Eye (tissue), 1 donor: Measurements from ENCODE around the gene ADPRM.
"Not testable (repeated sequence)": the region's sequence is repeated elsewhere in the genome, so short reads cannot be mapped to it uniquely, and the experiment has no call there.

Experiments used
- DNase-seq: peaks from one replicate; pipeline ENCODE4 v3.0.0-alpha.2; 2015

Gene ADPRM

DNA sequence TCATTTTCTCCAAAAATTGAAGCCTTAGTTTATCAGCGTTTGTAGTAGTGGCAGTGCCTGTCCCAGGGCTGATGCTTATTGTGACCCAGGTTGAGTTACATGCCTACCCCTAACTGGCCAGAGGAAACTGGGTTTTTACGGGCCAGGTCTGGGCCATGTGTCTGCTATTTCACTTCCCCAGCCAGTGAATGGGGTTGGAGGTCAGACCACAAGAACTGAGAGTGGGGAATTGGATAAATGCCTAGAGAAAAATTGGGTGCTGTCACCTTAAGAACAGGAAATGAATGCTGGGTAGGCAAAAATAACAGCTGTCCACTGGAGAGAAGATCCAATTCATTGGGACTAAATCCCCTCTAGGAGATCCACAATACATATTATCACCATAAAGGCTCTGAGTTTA is 5.2 kb downstream of the ADPRM start:
- DNase-seq, result peak; percentile 7

DNA sequence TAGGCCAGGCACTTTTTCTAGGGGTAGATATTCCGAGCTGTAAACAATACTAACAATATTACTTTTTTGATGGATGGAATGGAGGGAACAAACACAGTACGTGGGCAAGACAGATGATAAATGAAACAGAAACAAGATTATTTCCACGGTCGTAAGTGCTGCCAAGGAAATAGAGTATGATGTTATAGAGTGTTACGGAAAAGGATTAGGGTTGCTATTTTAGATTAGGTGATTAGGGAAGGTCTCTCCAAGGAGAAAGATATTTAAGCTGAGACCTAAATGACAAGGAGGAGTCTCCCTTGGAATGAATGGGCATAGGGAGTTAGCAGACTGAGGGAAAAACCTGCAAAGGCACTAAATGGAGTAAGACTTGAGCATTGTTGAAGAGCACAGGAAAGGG is 8.3 kb downstream of the ADPRM start:
- DNase-seq, result no peak

DNA sequence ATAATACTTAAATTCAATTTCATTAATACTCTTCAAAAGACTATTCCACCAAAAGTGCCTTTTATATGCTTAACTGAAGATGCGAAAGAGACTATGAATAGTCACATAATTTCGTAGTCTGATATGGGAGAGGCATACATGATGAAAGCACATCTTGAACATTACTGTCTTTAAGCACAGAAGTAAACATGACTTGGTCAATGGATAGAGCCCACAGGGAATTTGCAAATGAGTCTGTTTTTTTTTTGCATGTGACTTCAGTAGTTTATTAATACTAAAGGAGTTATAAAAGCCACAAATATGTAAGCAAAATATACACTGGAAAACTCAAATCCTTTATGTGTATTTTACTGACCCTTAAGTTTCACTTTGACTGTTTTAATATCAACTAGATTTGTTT is 15.9 kb downstream of the ADPRM start:
- no peak for DNase-seq

- DNase-seq, result no peak
Observed at GRCh38 chr17:10716218-10716617, 18.8 kb downstream of the ADPRM start.

DNA sequence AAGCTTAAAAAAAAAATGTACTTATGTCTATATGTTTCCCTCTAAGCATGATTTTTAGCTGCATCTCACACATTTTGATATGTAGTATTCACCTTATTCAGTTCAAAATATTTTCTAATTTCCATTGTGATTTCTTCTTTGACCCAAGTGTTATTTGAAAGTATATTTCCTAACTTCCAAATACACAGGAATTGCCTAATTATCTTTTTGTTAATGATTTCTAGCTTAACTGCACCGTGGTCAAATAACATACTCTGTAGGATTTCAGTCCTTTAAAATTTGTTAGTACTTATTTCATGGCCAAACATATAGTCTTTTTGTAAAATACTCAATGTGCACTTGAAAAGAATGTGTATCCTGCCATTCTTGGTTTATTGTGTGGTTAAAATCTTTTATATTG is 21.2 kb downstream of the ADPRM start:
- no peak for DNase-seq

DNA sequence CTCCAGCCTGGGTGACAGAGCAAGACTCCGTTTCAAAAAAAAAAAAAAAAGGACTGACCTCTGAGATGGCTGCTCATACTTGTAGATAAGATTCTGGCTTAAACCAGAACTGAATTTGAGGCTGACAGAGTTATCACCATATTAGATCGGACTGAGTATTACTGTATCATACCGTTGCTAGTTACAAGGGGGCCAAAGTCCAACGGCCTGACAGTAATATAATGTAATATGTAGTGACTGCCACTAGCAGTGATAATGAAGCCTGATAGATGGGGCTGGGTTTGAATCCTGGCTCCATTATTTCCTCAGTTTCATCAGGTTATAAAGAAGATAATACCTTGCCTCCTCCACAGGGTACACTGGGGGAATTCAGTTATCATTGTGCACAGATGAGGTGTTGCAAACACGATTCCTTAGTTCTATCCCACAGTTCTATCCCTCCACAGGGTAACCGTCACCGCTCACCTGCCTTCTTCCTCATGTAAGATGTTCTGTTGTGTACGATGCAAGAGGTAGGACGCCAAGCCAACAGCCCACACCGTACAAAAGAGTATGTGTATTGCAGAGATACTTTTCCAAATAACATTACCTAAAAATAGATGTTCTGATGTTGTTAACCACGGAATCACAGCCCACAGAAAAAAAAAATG is 27.3 kb downstream of the ADPRM start:
- no peak for DNase-seq

DNA sequence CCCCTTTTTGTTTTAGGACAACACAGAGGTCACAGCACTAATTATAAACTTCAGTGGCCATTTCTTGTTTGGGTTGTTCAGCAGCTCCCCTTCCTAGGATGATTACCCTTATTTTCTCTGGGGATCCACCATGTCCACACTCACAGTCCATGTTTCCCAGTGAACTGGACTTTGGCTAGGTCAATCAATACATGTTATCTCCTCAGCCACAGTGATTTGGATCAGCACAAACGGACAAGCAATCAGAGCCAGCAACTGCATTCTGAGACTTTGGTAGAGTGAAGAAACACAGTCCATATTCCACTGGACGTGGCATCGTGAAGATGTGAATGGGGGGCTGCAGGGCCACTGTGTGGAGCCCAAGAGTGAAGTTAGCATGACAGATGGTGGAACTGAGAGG is 27.9 kb downstream of the ADPRM start:
- DNase-seq, result no peak

GRCh38 chr17:10726196-10726595 is 28.8 kb downstream of the ADPRM start:
- no peak for DNase-seq

DNA sequence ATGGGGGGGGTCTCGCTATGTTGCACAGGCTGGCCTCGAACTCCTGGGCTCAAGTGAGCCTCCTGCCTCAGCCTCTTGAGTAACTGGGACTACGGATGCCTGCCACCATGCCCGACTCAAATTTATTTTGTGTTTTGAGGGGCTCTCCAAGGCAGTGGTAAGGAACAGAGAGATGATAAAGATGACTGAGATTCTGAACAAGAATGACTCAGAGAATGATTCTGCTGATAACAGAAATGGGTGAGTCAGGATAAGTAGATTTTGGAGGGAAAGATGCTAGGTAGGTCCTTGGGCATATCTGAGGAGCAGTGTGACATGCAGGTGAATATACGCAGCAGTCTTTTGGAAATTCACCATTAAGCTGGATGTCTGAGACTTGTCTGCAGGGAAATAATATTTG is 29.8 kb downstream of the ADPRM start:
- no peak for DNase-seq

- no peak for DNase-seq
Observed at GRCh38 chr17:10728331-10728892, 31.0 kb downstream of the ADPRM start.

DNA sequence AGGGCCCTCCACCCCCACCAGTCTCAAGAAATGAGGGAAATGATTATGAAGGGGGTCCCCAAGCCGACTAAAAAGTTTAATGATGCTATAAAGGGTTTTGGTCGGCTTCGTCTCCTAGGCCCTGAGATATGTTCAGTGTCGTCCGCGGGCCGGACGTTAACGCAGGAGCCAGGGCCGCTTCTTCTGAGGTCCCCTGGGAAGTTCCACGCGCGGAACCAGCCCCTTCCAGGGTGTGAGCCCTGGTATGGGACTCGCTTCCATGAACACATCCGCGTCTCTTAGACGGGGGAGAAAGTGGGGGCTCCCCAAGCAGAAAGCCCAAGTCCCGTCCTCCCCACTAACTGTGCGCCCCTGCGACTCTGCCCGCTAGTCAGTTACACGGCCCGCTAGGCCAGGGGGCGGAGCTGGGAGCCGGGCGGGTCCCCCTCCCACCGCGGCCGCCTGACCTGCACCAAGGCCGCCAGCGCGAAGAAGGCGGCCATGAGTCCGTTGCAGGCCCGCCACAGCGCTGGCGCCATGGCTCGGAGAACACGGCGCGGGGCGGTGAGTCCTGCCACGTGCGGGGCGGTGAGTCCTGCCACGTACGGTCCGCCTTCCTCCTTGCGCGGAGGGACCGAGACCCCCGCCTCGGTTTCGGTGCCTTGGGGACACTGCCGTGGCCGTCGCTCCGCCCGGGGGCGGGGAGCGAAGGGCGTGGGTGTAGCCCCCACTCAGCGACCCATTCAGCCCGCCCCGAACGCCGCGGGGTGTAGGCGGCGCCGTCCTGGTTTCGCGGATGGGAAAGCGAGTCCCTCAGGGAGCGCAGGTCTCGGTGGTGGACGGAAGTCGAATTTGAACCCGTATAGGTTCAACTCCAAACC is 32.2 kb downstream of the ADPRM start, which contains the start of gene TMEM220:
TSS of gene TMEM220 (minus strand) at position 690 of the 860 bp plus-strand sequence. CDS start at position 518, 172 bp downstream.
- peak; percentile 91 for DNase-seq

GRCh38 chr17:10730247-10730646 is 32.9 kb downstream of the ADPRM start:
- DNase-seq, result not testable (repeated sequence)

GRCh38 chr17:10731408-10731879 is 34.0 kb downstream of the ADPRM start:
- no peak for DNase-seq

DNA sequence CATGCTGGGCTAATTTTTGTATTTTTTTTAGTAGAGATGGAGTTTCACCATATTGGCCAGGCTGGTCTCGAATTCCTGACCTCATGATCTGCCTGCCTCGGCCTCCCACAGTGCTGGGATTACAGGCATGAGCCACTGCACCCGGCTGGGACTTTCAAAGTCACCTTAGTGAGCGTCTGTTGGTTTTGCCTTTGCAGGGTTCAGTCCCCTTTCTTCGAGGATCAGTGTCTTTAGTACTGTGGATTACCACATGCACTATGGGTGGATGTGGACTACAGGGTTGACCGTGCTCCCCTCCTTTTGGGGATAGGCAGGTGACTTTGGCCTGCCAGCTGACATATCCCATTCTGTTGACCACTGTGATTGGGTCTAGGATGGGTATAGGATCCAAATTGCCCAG is 34.7 kb downstream of the ADPRM start:
- DNase-seq, result not testable (repeated sequence)

DNA sequence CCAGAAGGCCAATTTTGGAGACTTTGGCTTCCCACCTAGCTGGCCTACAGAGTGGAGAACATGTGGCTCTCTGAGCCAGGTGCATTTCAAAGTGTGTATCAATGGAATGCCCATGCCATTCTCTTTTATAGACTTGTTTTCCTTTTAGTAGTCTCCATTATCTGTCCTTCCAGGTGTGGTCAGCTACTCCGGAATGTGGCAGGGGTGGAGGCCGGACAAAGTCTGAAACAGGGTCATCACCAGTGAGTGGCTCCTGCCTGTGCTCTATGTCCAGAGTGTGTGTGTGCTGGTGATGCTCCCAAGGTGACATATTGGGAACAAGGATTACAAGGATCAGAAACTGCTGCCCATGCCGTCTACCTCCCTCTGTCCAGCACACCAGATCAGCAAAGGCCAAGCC is 36.3 kb downstream of the ADPRM start:
- DNase-seq, result no peak

DNA sequence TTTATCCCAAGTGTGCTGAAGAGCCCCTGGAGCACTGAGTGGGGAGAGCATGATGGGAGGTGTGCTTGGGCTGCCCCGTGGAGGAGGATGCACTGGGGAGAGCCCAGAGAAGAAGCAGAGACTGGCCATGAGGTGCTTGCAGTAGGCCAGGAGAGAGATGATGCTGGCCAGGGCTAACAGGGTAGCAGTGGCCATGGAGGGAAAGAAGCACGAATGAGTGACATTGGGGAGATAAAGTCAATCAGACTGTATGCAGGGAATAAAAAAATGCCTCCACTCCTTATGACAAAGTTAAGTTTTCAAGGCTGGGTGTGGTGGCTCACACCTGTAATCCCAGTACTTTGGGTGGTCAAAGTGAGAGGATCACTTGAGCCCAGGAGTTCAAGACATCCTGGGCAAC is 37.9 kb downstream of the ADPRM start:
- no peak for DNase-seq

DNA sequence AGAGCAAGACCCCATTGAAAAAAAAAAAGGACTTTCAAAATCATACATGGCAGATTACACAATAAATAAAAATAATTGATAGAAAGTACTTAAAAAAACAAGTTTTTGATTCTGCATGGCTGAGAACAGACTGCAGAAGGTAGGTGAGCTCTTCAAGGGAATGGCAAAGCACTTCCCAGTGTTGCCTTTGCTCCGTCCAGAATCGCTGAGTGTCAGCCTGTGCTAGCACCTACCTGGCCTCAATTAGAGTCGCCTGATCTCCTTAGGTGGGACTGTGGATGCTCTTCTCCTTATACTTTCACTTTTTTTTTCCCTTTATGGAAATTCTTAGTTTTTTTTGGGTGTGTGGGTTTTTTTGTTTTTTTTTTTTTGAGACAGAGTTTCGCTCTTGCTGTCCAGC is 38.4 kb downstream of the ADPRM start:
- no peak for DNase-seq

DNA sequence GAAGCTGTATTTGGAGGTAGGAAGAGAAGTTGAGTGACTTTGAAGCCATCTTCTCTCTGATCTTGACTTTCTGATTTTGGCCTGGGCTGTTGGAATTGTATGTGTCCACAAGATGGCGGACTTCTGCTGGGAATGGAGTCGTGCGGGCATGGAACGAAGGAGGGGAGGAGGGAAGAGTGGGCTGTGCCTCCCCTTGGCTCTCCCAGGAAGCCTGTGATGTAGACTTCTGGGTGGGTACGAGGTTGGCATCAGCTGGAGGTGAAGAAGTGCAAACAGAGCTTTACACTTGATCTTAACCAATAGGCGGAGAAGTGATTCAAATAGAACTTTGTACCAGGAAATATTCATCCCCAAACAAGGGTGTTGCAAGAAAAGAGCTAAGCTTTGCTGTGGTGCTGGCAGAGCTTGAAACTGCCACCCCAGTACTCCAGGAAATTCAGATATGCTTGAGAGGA is 39.8 kb downstream of the ADPRM start:
- peak; percentile 87 for DNase-seq

DNA sequence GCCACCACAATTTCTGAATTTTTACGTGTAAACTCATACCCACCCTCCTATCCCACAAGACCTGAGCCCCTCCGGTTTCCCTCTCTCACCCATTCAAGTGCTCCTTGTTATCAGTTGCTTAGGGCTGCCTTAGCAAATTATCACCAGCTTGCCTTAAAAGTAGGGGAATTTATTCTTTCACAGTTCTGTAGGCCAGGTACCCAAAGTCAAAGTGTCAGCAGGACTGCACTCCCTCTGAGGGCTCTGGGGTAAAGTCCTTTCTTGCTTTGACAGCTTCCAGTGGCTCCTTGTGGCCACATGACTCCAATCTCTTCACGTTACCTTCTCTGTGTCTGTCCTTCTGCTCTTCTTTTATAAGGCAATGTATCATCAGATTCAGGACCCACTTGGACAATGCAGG is 40.3 kb downstream of the ADPRM start:
- DNase-seq, result no peak

- no peak for DNase-seq
Observed at GRCh38 chr17:10738521-10739258, 41.3 kb downstream of the ADPRM start.

DNA sequence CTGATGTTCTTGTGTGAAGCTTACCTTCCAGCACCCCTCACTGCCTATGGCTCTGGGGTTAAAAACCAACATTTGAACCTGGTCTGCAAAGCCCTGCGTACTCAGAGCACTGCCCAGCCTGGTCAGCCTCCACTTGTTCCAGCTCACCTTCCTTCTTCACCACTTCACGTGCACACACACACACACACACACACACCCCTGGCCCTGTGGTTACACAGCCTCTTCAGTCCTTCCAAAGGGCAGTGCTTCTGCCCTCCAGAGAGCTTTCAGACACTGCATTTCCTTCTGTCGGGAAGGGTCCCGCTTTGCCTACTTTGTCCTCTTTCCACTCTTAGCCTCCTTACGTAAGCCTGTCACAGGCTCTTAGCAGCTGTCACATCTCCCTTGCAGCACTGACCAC is 42.0 kb downstream of the ADPRM start:
- no peak for DNase-seq

DNA sequence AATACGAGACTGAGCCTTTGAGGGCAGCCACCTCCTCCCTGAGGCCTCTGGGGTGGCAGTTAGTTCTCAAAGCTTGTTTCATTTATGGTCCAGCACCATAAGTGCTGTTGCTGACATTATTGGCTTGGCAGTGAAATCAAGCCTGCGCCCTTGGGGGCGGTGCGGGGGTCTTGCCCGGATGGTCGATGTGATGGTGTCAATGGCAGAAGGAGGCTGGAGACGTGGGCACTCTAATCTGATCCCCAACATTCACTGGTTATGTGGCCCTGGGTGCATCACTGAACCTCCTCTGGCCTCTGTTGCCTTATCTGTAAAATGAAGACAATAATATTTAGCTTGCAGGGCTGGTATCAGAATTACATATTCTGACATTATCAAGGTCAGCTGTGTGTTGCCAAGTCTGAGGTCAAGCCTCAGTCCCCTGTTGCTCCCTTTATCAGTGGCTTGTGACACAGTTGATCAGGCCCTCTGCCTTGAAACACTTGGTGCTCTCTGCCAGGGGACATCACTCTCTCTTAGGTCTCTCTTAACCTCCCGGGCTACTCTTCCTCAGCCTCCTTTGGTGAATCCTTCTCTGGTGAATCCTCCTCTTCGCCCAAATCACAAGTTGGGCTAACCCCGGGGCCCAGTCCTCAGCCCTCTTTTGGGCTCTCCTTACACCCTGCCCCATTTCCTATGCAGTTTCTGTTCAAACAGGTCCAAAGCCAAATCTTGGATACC is 44.2 kb downstream of the ADPRM start:
- no peak for DNase-seq
